HG03175 (cell line): ENCODE results near the gene AGAP1.

Experiments used
- ATAC-seq: cut with Tn5 transposase; IDR thresholded peaks from one replicate; pipeline ENCODE4 v1.9.1; 2021; ENCODE audit warnings: mild to moderate bottlenecking, moderate library complexity; ENCODE audit not compliant: unreplicated experiment

The AGAP1 gene

GRCh38 chr2:235530735-235531134 is 36.9 kb downstream of the AGAP1 start:
- no peak for ATAC-seq

GRCh38 chr2:235532307-235532706 is 38.5 kb downstream of the AGAP1 start:
- ATAC-seq: no peak

DNA sequence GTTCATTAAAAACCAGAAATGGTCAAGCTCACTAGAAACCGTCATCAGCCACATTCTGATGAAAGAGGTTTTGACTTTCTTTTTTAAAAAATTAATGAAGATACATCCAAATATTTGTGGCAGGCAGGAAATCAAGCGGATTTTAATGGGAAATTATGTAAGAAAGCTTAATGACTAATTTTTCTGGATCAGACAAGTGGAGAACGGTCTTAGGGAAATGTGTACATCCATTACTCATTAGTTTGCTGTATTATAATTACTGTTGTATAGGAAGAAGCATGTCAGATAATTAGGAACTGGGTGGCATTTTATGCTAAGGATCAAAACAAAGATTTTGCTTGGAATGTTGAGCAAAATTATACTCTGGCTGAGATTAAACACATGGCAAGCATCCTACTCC is 39.4 kb downstream of the AGAP1 start:
- ATAC-seq: no peak

DNA sequence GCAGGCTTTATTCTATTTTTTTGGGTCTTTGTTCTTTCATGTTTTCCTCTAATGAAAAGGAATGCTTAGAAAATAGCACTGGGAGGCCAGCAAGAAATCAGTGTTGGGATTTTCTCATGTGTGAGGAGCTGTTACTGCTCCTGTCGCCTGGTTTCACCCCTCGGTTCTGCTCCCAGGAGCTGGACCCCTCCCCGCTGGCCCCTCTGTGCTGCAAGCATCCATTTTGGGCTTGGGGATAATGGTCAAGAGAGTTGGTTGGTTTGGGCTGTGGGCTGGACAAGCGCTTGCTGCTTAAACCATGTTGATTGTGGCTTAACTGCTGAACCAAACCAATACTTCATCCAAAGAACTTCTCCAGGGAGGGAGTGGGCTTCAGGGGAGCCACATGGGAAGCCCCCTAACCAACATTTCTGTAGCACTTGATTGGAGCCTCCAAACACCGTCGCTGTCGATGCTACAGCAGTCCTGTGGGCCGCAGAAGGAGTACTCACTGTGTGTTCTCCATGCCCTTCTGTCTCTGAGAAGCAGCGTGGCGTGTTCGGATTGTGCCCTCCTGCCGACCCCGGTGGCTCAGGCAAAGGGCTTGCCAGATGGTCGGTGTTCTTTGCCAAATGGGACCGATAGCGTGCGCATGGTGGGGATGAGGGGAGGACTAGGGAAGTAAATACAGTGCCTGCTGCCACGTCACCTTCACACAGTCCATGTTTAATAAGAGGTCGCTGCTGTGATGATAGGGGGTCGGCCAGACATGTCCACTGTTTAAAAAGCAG is 40.0 kb downstream of the AGAP1 start:
- no peak for ATAC-seq

DNA sequence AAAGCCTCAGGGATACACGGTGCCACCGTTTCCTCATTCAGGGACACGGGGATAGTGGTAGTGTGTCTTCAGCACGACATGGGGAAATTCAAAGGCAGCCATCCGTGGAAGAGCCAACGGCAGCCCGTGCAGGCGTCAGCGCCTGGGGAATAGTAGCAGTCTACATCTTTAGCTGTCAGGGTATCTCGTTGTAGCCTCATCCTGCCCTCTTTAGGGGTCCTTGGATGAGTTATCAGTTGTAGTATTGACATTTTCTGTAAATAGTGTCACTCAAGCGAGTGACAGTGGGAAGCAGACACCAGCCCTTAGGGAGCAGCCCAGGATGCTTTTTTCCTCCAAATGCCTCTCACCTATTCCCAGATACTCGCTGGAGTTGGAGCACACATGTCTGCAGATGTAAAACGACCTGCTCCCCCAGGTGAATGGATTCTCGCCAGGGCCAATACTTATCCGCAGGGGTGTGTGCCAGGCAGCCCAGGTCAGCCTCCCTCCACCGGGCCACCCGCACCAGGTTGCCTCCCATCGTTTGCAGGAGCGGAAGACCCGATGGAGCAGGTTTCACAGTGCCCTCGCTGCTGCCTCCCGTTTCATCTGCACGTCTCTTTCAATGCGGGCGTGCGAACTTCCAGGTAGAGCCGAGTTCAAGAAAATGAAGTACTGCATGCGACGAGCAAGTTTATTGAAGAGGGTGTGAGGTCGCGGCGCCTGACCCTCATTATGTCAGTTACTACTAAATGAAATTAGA is 41.0 kb downstream of the AGAP1 start:
- no peak for ATAC-seq

GRCh38 chr2:235535423-235536130 is 41.7 kb downstream of the AGAP1 start:
- no peak for ATAC-seq

DNA sequence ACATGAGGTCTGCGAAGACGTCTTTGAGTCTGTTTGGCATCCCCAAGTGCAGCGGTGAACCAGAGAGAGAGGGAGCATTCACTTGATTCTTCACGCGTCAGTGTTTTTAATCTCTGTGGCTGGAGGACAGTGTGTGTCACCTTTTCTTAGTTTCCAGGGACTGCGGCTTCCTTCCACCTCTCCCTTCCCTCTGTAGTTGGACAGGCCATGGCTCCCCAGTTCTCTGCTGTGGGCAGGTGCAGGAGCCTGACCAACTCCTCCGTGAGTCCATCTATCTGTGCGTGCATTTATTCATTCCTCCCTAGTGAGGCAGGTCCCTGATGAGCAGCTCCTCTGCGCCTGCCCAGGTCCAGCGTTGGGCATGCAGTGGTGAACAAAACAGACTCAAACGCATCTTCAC is 42.9 kb downstream of the AGAP1 start:
- no peak for ATAC-seq

DNA sequence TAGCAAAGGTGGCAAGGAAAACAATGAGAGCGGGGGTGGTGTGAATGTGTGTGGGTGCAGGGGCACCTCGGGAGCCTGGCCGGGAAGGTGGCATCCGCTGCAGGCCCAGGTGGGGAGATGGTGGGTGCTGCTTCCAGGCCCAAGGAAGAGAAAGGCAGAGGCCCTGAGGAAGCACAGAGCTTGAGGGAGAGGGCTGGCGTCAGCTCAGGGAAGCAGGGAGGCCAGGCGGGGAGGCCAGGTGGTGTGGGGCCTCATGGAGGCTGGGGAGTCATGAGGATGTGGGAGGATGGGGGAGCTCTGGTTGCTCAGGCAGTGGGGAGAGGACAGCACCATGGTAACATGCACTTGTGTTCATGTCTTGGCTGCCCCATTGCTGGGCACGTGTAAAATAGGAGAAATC is 43.3 kb downstream of the AGAP1 start:
- no peak for ATAC-seq

DNA sequence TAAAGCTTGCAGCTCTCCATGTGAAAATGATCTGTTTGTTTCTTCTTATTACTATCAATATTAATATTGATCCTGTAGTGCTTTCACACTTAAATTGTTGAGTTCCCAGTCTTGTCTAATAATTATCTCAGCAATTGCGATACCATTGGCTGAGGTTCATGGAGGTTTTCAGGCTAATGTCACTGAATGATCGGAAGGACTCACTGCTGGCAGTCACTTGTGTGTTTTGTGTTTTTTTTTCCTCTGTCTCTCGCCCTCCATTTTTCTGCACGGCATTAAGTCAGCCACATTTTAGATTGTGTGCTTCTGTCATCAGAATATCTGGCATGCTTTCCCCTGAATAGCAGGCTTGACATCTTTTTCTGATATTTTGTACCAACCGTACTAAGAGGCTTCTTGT is 43.7 kb downstream of the AGAP1 start:
- no peak for ATAC-seq

DNA sequence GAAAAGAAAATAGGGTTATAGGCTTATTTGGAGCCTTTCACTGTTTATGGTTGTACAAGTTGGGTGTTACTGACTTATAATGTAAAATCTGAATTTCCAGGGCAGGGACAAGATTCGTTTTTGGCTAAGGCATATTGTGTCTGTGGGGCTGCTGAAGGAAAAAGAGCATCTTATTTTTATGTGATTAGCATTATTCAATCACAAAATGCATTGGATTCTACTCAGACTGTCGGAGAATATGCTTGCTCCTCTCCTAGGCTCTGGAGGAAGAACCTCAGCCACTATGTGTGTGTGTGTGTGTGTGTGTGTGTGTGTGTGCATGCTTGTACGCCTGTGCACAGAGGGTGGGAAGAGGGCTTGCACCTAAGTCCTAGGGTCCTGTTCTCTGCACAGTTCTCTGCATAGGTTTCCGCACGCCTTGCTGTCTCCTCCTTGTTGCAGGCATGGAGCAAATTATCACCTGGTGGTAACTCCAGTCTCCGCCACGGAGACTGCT is 44.3 kb downstream of the AGAP1 start:
- ATAC-seq: no peak

DNA sequence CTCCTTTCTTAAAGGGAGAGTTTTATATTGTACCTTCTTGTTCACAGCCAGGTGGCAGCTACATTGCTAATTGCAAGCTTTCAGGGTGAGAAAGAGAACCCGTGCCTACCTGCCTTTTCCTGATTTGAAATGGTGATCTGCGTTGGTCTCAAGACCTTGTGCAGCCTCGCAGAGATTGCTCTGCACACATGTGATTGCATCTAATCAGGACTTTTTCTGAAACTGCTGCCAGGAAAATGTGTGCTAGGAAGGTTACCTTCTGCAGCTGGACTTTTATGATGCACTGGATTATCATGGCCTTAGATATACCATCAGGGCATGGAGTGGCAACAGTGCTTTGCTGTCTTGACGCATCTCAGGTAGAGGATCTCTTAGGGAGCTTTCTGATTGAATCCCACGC is 45.1 kb downstream of the AGAP1 start:
- no peak for ATAC-seq

GRCh38 chr2:235539773-235540172 is 45.9 kb downstream of the AGAP1 start:
- no peak for ATAC-seq

DNA sequence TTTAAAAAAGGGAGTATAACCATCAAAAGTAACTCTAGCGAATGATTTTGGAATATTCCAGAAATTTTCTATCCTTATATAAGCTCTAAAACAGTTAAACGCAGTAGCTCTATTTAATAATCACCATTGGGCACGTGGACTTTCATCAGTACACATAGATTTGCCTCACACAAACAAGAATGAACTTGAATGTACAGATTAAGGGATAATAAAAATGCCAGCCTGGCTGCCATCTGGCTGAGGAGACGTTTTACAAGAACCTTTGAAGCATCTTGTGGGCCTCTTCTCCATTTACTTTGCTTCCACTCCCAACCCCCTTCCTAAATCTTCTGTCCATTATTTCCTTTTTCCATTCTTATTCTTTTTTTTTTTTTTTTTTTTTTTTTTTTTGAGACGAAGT is 47.2 kb downstream of the AGAP1 start:
- ATAC-seq: no peak

GRCh38 chr2:235541838-235542549 is 48.2 kb downstream of the AGAP1 start:
- ATAC-seq: no peak

DNA sequence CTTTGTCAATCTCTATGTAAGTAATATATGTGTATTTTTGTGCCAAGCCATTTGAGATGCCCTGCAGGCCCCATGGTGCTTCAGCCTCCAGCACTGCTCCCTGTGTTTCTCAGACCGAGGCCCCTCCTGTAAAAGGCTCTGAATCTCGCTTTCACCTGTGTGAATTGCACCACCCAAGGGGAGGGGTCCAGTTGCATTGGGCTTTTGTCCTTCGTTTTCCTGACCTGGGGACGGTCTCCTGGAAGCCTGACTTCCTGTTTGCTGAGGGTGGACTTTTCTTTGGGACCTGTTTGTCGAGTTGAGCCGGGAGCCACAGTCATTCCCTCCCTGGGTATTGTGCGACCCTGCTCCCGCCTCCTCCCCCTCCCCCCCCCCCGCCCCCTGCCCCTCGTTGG is 48.9 kb downstream of the AGAP1 start:
- ATAC-seq: no peak

DNA sequence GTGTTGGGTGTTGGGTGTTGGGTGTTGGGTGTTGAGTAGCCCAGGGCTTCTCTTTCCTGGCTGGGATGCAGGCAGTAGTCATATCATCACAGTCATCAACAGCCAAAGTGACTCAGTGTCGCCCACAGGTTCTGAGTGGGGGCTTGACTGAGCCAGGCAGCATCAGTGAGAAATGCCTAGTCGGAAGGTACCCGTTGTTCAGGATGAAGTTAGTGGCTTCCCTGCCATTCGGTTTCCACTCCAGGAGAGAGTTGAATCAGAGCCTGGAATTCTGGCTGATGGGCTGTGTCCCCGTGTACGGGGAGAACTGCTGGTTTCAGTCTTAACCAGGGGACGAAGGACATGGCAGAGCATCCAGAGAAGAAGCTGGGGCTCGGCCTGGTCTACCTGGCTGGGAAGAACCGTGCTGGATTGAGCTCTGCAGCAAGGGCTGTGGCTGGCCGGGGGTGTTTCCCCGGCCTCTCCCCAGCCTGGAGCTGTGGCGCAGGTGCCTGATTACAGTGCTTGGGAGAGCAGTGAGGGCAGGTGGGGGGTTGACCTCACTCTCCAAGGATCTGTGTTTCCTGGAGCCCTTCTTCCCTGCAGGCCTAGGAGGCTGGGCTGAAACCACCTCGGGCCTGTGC is 49.4 kb downstream of the AGAP1 start:
- no peak for ATAC-seq

- ATAC-seq: no peak
These were observed 50.2 kb downstream of the AGAP1 start for GRCh38 chr2:235543851-235544688.

DNA sequence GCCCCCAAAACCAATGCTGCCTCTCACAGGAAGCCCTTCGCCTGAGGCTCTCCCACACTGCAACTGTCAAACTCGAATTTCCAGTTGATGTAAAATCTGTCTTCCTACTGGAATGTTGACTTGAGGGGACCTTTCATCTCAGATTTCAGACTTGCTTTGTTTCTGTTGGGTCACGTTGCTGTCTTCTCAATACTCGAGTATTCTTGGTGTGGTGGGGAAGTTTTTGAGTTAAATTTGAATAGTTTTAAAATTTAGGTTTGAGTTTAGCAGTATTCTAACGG is 50.8 kb downstream of the AGAP1 start:
- ATAC-seq: no peak

DNA sequence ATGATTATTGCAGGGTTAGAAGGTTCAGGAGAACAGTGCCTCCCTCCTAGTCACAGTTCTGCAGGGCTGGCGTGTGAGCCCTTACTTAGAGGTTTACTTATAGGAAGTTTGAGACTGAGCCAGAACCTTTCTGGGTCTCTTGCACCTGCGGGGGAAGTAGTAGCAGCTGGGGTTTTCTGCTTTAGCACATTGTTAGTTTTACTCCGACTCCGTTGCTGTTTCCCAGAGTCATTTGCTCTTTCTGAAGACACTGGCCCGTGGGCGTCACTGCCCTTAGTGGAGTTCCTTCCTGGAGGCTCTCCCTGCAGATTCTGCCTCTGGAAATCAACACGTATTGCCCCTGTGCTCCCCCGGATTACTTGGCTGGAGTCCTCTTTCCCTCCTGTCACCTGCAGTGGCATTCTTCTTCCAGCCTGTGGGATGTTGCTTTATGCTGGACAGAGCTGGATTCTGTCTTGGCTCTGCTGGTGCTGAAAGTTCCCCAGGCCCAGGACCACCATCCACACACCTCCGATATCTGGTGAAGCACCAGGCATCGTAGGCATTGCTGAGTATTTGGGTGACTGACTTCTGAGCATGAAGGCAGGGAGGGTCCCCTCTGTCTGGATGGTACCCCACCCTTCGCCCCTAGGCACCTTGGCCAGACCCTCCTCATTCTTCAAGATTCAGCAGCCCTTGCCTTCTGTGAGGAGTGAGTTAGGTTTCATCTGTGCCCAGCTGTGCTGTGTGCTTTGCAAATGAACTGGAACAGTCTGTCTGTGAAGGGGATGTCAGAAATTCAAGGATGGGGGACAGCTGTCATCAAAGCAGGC is 51.7 kb downstream of the AGAP1 start:
- no peak for ATAC-seq
